Naive thymus-derived CD4-positive, alpha-beta T cell (primary cell): ENCODE results near the gene CCND3. TPM values are rescaled to one million over a fixed set of nuclear protein-coding genes. Genes with fewer than 3 reads are reported as not detected.

Source experiments
- ATAC-seq: fragments of 150-1000 bp; cut with Tn5 transposase; 2 replicates; pipeline ENCODE4 v1.10.0; 2021; ENCODE audit warnings: mild to moderate bottlenecking, moderate library complexity
- CTCF ChIA-PET: fragments of 350-600 bp; sonication (Branson Sonifier 250); formaldehyde crosslinking; loops from one replicate; lab custom pipeline; 2021; ENCODE audit warnings: antibody characterized with exemption; lab: Charles Lee
- POLR2A ChIA-PET: fragments of 350-600 bp; sonication (Branson Sonifier 250); formaldehyde crosslinking; loops from one replicate; lab custom pipeline; 2021; ENCODE audit warnings: antibody characterized with exemption, inconsistent platforms; lab: Charles Lee
- DNase-seq, 9 donors: peaks; one replicate each; pipeline versions ENCODE4 v3.0.0 to v3.0.0-alpha.2; 2020 to 2022; ENCODE audit warnings: mixed read lengths in 1 of 9
- H3K27ac ChIP-seq: one replicate; pipeline ENCODE4 v1.7.0; 2013; ENCODE audit warnings: mild to moderate bottlenecking, low read depth, low read length, moderate library complexity
- H3K27me3 ChIP-seq, 2 donors: one replicate each; pipeline ENCODE4 v1.7.0; 2013; ENCODE audit warnings: low read length in 2 of 2, mild to moderate bottlenecking in 2 of 2, moderate library complexity in 2 of 2; ENCODE audit not compliant: control insufficient read depth in 2 of 2, insufficient read depth in 2 of 2
- H3K36me3 ChIP-seq, 3 experiments: 1 replicate in 2 of 3; 2 replicates in 1 of 3; pipeline ENCODE4 v1.7.0; 2013; ENCODE audit warnings: low read length in 3 of 3, mild to moderate bottlenecking in 3 of 3, moderate library complexity in 1 of 3; ENCODE audit not compliant: insufficient read depth in 3 of 3, control insufficient read depth in 2 of 3
- H3K4me1 ChIP-seq, 2 donors: one replicate each; pipeline ENCODE4 v1.7.0; 2013; ENCODE audit warnings: low read length in 2 of 2, mild to moderate bottlenecking in 2 of 2, moderate library complexity in 1 of 2; ENCODE audit not compliant: control insufficient read depth in 2 of 2, insufficient read depth in 2 of 2
- H3K4me3 ChIP-seq: 2 replicates; pipeline ENCODE4 v1.7.0; 2013; ENCODE audit warnings: mild to moderate bottlenecking, low read length
- H3K9me3 ChIP-seq, 3 experiments: 1 replicate in 2 of 3; 2 replicates in 1 of 3; pipeline ENCODE4 v1.7.0; 2013; ENCODE audit warnings: low read length in 3 of 3; ENCODE audit not compliant: control insufficient read depth in 2 of 3
- H3K27ac Mint-ChIP-seq, 9 donors: one replicate each; pipeline ENCODE4 v1.8.0; 2020 to 2022; ENCODE audit warnings: mixed read lengths in 9 of 9, mild to moderate bottlenecking in 8 of 9, moderate library complexity in 5 of 9, inconsistent platforms in 2 of 9
- H3K27me3 Mint-ChIP-seq, 5 donors: one replicate each; pipeline ENCODE4 v1.8.0; 2021 to 2022; ENCODE audit warnings: mixed read lengths in 5 of 5, mild to moderate bottlenecking in 1 of 5
- H3K36me3 Mint-ChIP-seq, 5 donors: one replicate each; pipeline ENCODE4 v1.8.0; 2020 to 2022; ENCODE audit warnings: mixed read lengths in 5 of 5, mild to moderate bottlenecking in 3 of 5, inconsistent platforms in 1 of 5
- H3K4me1 Mint-ChIP-seq, 7 donors: one replicate each; pipeline ENCODE4 v1.8.0; 2020 to 2022; ENCODE audit warnings: mixed read lengths in 7 of 7, mild to moderate bottlenecking in 3 of 7, inconsistent platforms in 1 of 7
- H3K4me3 Mint-ChIP-seq, 10 donors: one replicate each; pipeline ENCODE4 v1.8.0; 2020 to 2022; ENCODE audit warnings: mild to moderate bottlenecking in 10 of 10, mixed read lengths in 10 of 10, moderate library complexity in 6 of 10, inconsistent platforms in 2 of 10
- H3K9me3 Mint-ChIP-seq, 11 donors: one replicate each; pipeline ENCODE4 v1.8.0; 2020 to 2022; ENCODE audit warnings: mixed read lengths in 11 of 11, mild to moderate bottlenecking in 4 of 11, inconsistent platforms in 1 of 11, moderate library complexity in 1 of 11
- intact Hi-C, 2 donors: fragments of 100-400 bp; cut with micrococcal nuclease; formaldehyde crosslinking; loops; one replicate each; pipeline ENCODE4 v1.15.1; 2023
- polyA plus RNA-seq, 2 donors: library from polyadenylated mRNA; unstranded; fragments of 300-500 nt; fragmentation: Illumina TruSeq; gene quantifications; one replicate each; pipeline ENCODE4 v1.2.3, GENCODE V29; 2021
- total RNA-seq, 6 experiments: library from RNA in 5 of 6; stranded (reverse) in 5 of 6; gene quantifications; 1 replicate in 5 of 6; 2 replicates in 1 of 6; pipeline ENCODE4 v1.2.3 and lab custom pipeline; 2021 to 2026

CCND3 gene
- total RNA-seq, result 100 to 1,000 TPM; 285 to 433 (median 313) TPM
- 100 to 1,000 TPM; 474 to 764 TPM for polyA plus RNA-seq
- total RNA-seq (lab: John Stamatoyannopoulos, UW), result 246 reads per million, percentile 95 among the genes with 10 or more reads in this experiment

GRCh38 chr6:41941280-41942066 is at the start of gene CCND3:
Gene CCND3 (minus strand): TSS chr6:41941808. CDS start chr6:41941649, 159 bp downstream.
- intact Hi-C loops, result loop anchor here (1.0 to 5.0 kb wide), 8 partner anchors 15 to 621 kb away; partner anchors contain the start of genes USP49 (in 2 of the 2), BYSL (in 1 of the 2), MED20 (in 1 of the 2) and PRICKLE4 (in 1 of the 2)
- peak; percentile 86 for ATAC-seq
- peak; percentile 63 to 93 (median 76) for DNase-seq
- H3K4me1 Mint-ChIP-seq, result peaks cover 40 to 83% (median 69%) of the 10 kb centered on the region in 7 donors
- peak within 1 kb of the TSS; percentile 91 to 100 (median 93) for H3K4me3 Mint-ChIP-seq
- POLR2A ChIA-PET, result interaction anchor here (0.6 to 11.8 kb wide), 8 partner anchors 9 to 104 kb away, joined by 3 to 180 read pairs (median 3); partner anchors contain the start of genes BYSL and TAF8
- Histone ChIP-seq H3K4me3 (peak within 1 kb of the TSS; percentile 68), H3K4me1 (peaks cover 51 to 68% of the 10 kb centered on the region in 2 donors), H3K27ac (peak within 1 kb of the TSS; percentile 76), H3K27me3 (no peaks in the 10 kb centered on the region), H3K36me3 (peaks cover 4 to 20% (median 7%) of the 10 kb centered on the region in 3 experiments), H3K9me3 (no peaks in the 10 kb centered on the region)
- H3K27me3 Mint-ChIP-seq, result no peaks in the 10 kb centered on the region
- peaks cover 0 to 43% (median 2%) of the 10 kb centered on the region in 5 donors for H3K36me3 Mint-ChIP-seq
- peak within 1 kb of the TSS; percentile 90 to 96 (median 94) for H3K27ac Mint-ChIP-seq
- CTCF ChIA-PET, result interaction anchor here (1.1 to 1.2 kb wide), 2 partner anchors 103 to 104 kb away, joined by 3 to 6 read pairs; no protein-coding TSS in a partner anchor
- H3K9me3 Mint-ChIP-seq, result peaks cover 0 to 9% (median 0%) of the 10 kb centered on the region in 11 donors

DNA sequence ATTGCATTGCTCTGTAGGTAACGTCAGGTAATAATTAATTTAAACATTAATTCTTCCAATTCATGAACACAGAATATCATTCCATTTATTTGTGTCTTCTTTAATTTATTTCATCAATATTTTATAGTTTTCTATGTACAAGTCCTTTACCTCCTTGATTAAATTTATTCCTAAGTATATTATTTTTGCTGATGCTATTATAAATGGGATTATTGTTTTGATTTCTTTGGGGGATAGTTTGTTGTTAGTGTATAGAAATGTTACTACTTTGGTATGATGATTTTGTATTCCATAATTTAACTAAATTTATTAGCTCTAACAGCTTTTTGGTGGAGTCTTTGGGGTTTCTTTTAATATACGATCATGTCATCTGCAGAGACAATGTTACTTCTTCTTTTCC is 44.7 kb upstream of the CCND3 start:
- Mint-ChIP-seq H3K36me3 (peaks cover 6 to 34% (median 16%) of the 10 kb centered on the region in 5 donors), H3K9me3 (peaks cover 0 to 3% (median 0%) of the 10 kb centered on the region in 11 donors), H3K4me3 (peak overlapping the region in 2 of 10 donors; percentile 11 to 14), H3K27ac (peak overlapping the region in 7 of 9 donors; percentile 1 to 89 (median 38)), H3K4me1 (peaks cover 27 to 83% (median 69%) of the 10 kb centered on the region in 7 donors), H3K27me3 (no peaks in the 10 kb centered on the region)
- Histone ChIP-seq H3K27ac (no peak overlapping the region), H3K27me3 (no peaks in the 10 kb centered on the region), H3K36me3 (peaks cover 0 to 4% (median 0%) of the 10 kb centered on the region in 3 experiments), H3K4me1 (peaks cover 10 to 45% of the 10 kb centered on the region in 2 donors), H3K9me3 (no peaks in the 10 kb centered on the region), H3K4me3 (no peak overlapping the region)
- DNase-seq, result no peak
- POLR2A ChIA-PET, result interaction anchor here (1.7 kb wide), 1 partner anchor 9 kb away, joined by 4 read pairs; no protein-coding TSS in a partner anchor
- intact Hi-C loops, result no loop called here
- no peak for ATAC-seq
- CTCF ChIA-PET, result no interaction called here

DNA sequence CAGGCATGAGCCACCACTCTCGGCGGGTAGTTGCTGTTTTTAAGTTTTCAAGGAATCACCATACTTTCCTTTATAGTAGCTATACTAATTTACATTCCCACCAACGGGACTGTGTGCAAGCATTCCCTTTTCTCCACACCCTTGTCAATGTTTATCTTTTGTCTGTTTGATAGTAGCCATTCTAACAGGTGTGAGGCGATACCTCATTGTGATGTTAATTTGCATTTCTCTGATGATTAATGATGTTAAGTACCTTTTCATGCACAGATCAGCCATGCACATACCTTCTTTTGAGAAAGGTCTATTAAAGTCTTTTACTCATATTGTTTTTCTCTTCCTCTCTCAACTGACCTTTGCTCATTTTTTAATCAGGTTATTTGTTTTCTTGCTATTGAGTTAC is 43.0 kb upstream of the CCND3 start:
- no peak overlapping the region for H3K4me3 ChIP-seq
- no peak for ATAC-seq
- POLR2A ChIA-PET, result interaction anchor here (0.8 kb wide), 1 partner anchor 46 kb away, joined by 3 read pairs; no protein-coding TSS in a partner anchor
- H3K27me3 Mint-ChIP-seq, result no peaks in the 10 kb centered on the region
- H3K27ac Mint-ChIP-seq, result peak overlapping the region in 8 of 9 donors; percentile 23 to 86 (median 76)
- no peaks in the 10 kb centered on the region for H3K9me3 ChIP-seq
- CTCF ChIA-PET, result no interaction called here
- no peak overlapping the region for H3K27ac ChIP-seq
- peaks cover 0 to 6% (median 0%) of the 10 kb centered on the region in 11 donors for H3K9me3 Mint-ChIP-seq
- no peak for DNase-seq
- H3K4me3 Mint-ChIP-seq, result peak overlapping the region in 4 of 10 donors; percentile 23 to 54 (median 41)
- no peaks in the 10 kb centered on the region for H3K27me3 ChIP-seq
- peaks cover 9 to 52% of the 10 kb centered on the region in 2 donors for H3K4me1 ChIP-seq
- H3K4me1 Mint-ChIP-seq, result peaks cover 33 to 85% (median 72%) of the 10 kb centered on the region in 7 donors
- intact Hi-C loops, result no loop called here
- peaks cover 0 to 4% (median 0%) of the 10 kb centered on the region in 3 experiments for H3K36me3 ChIP-seq
- H3K36me3 Mint-ChIP-seq, result peaks cover 6 to 31% (median 20%) of the 10 kb centered on the region in 5 donors

GRCh38 chr6:41976794-41977484 is 35.3 kb upstream of the CCND3 start:
- peaks cover 0 to 40% (median 18%) of the 10 kb centered on the region in 5 donors for H3K36me3 Mint-ChIP-seq
- DNase-seq, result peak in 1 of 9 donors; percentile 27
- H3K4me3 Mint-ChIP-seq, result peak overlapping the region in 8 of 10 donors; percentile 13 to 54 (median 44)
- H3K4me1 Mint-ChIP-seq, result peaks cover 44 to 85% (median 67%) of the 10 kb centered on the region in 7 donors
- CTCF ChIA-PET, result interaction anchor here (0.6 to 1.0 kb wide), 2 partner anchors 34 to 189 kb away, joined by 3 to 4 read pairs; partner anchors contain the start of gene TOMM6
- ATAC-seq, result no peak
- peaks cover 0 to 3% (median 0%) of the 10 kb centered on the region in 11 donors for H3K9me3 Mint-ChIP-seq
- no peaks in the 10 kb centered on the region for H3K27me3 Mint-ChIP-seq
- Histone ChIP-seq H3K27ac (peak overlapping the region; percentile 55), H3K36me3 (peaks cover 0 to 16% (median 0%) of the 10 kb centered on the region in 3 experiments), H3K4me1 (peaks cover 26 to 62% of the 10 kb centered on the region in 2 donors), H3K27me3 (no peaks in the 10 kb centered on the region), H3K9me3 (no peaks in the 10 kb centered on the region), H3K4me3 (no peak overlapping the region)
- POLR2A ChIA-PET, result interaction anchor here (0.6 to 1.4 kb wide), 3 partner anchors 10 to 32 kb away, joined by 3 to 4 read pairs (median 3); no protein-coding TSS in a partner anchor
- intact Hi-C loops, result loop anchor here (5.0 kb wide), 2 partner anchors 35 to 1210 kb away; partner anchors contain the start of gene CCND3 (in 1 of the 2)
- peak overlapping the region; percentile 23 to 89 (median 82) for H3K27ac Mint-ChIP-seq

DNA sequence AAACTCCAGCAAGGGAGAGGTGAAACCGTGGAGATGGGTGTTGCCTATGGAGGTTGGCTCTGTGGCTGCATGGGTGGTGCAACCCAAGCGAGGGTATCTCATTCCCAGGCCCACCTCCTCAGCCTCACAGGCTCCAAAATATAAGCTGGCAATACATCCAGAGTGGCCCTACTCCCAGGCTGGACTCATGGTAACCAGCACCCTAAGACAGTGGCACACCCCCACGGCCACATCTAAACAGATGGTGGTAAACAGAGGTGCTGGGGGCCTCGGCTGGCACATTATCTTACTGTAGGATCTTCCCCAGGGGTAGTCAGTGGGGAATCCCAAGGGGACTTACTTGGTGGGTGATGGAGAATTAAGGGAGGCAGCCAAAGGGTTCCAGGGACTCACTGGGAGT is 33.7 kb upstream of the CCND3 start:
- peaks cover 26 to 65% of the 10 kb centered on the region in 2 donors for H3K4me1 ChIP-seq
- peak overlapping the region in 7 of 10 donors; percentile 4 to 53 (median 39) for H3K4me3 Mint-ChIP-seq
- peaks cover 49 to 89% (median 70%) of the 10 kb centered on the region in 7 donors for H3K4me1 Mint-ChIP-seq
- ChIA-PET POLR2A (interaction anchor here (1.3 kb wide), 1 partner anchor 69 kb away, joined by 3 read pairs; no protein-coding TSS in a partner anchor), CTCF (interaction anchor here (0.7 kb wide), 1 partner anchor 70 kb away, joined by 3 read pairs; no protein-coding TSS in a partner anchor)
- H3K9me3 Mint-ChIP-seq, result peaks cover 0 to 3% (median 0%) of the 10 kb centered on the region in 11 donors
- no peaks in the 10 kb centered on the region for H3K27me3 ChIP-seq
- peak overlapping the region; percentile 31 for H3K27ac ChIP-seq
- no peaks in the 10 kb centered on the region for H3K9me3 ChIP-seq
- no peak overlapping the region for H3K4me3 ChIP-seq
- H3K27ac Mint-ChIP-seq, result peak overlapping the region in 7 of 9 donors; percentile 23 to 89 (median 72)
- no peaks in the 10 kb centered on the region for H3K27me3 Mint-ChIP-seq
- no peak for DNase-seq
- peaks cover 0 to 16% (median 0%) of the 10 kb centered on the region in 3 experiments for H3K36me3 ChIP-seq
- intact Hi-C loops, result loop anchor here (5.0 kb wide), 2 partner anchors 33 to 1212 kb away; partner anchors contain the start of gene CCND3 (in 1 of the 2)
- ATAC-seq, result no peak
- H3K36me3 Mint-ChIP-seq, result peaks cover 0 to 43% (median 13%) of the 10 kb centered on the region in 5 donors
